ENCODE measurements around the gene PBRM1. TPM values are rescaled to one million over a fixed set of nuclear protein-coding genes. Genes with fewer than 3 reads are reported as not detected.
A peak's percentile ranks its signal among the peaks of the same experiment; 100 is the strongest.

Gene PBRM1
- total RNA-seq, 4 donors from 2014 or later = 111 to 165 (median 125) TPM

GRCh38 chr3:52557011-52557960, 128.4 kb downstream of the PBRM1 start:
- no peak for DNase-seq
- no peaks in the 10 kb centered on the region for H3K9me3 ChIP-seq
- H3K36me3 ChIP-seq = peaks cover 5 to 7% of the 10 kb centered on the region in 2 donors
- intact Hi-C loops (cut with DNase I) = no loop called here
- H3K4me1 ChIP-seq = peaks cover 41 to 72% of the 10 kb centered on the region in 2 donors
- no peaks in the 10 kb centered on the region for H3K27me3 ChIP-seq
- no peak overlapping the region for H3K4me3 ChIP-seq (replicated peaks in 1 of 3)
- TF ChIP-seq CTCF (IDR thresholded peaks at IDR 0.05) (peak in 1 of 6 experiments; percentile 9), POLR2A (IDR thresholded peaks at IDR 0.05) (no peak)
- 89 to 91% methylated on average over 9 of the region's 9 CpGs for WGBS, 2 donors
- peak overlapping the region in 2 of 3 donors; percentile 74 to 85 for H3K27ac ChIP-seq

- no peak for TF ChIP-seq POLR2A (IDR thresholded peaks at IDR 0.05)
- TF ChIP-seq CTCF (IDR thresholded peaks at IDR 0.05) = no peak
- Histone ChIP-seq H3K4me3 (replicated peaks in 1 of 3) (no peak overlapping the region), H3K27me3 (no peaks in the 10 kb centered on the region), H3K27ac (peak overlapping the region; percentile 71 to 85 (median 75)), H3K4me1 (peaks cover 32 to 66% of the 10 kb centered on the region in 2 donors), H3K36me3 (peaks cover 8 to 12% of the 10 kb centered on the region in 2 donors), H3K9me3 (no peaks in the 10 kb centered on the region)
- intact Hi-C loops (cut with DNase I) = no loop called here
- WGBS, 2 donors = 90 to 94% methylated on average over 1 of the region's 1 CpG
- DNase-seq = no peak
These were observed 130.7 kb downstream of the PBRM1 start for GRCh38 chr3:52555056-52555455.

- no peaks in the 10 kb centered on the region for H3K9me3 ChIP-seq
- 85 to 90% methylated on average over 5 of the region's 5 CpGs for WGBS, 2 donors
- H3K4me1 ChIP-seq = peaks cover 30 to 58% of the 10 kb centered on the region in 2 donors
- no peaks in the 10 kb centered on the region for H3K27me3 ChIP-seq
- no peak overlapping the region for H3K4me3 ChIP-seq (replicated peaks in 1 of 3)
- peak overlapping the region in 2 of 3 donors; percentile 41 to 71 for H3K27ac ChIP-seq
- intact Hi-C loops (cut with DNase I) = no loop called here
- peaks cover 13 to 19% of the 10 kb centered on the region in 2 donors for H3K36me3 ChIP-seq
- no peak for DNase-seq
- no peak for TF ChIP-seq POLR2A (IDR thresholded peaks at IDR 0.05)
- TF ChIP-seq CTCF (IDR thresholded peaks at IDR 0.05) = no peak
These were observed 131.5 kb downstream of the PBRM1 start for GRCh38 chr3:52554026-52554755.

- Histone ChIP-seq H3K27me3 (no peaks in the 10 kb centered on the region), H3K27ac (peak overlapping the region in 2 of 3 donors; percentile 37 to 38), H3K4me1 (peaks cover 28 to 45% of the 10 kb centered on the region in 2 donors), H3K4me3 (replicated peaks in 1 of 3) (no peak overlapping the region), H3K36me3 (peaks cover 18 to 36% of the 10 kb centered on the region in 2 donors), H3K9me3 (no peaks in the 10 kb centered on the region)
- TF ChIP-seq POLR2A (IDR thresholded peaks at IDR 0.05) (no peak), CTCF (IDR thresholded peaks at IDR 0.05) (no peak)
- 83 to 89% methylated on average over 3 of the region's 3 CpGs for WGBS, 2 donors
- intact Hi-C loops (cut with DNase I) = no loop called here
- no peak for DNase-seq
These were observed 133.6 kb downstream of the PBRM1 start for GRCh38 chr3:52552089-52552488.

Measured in thyroid gland (tissue), 4 donors.